Retinal pigment epithelial cell (primary cell): ENCODE results near the gene PDE4D.

Experiments
- DNase-seq: peaks from one replicate; pipeline ENCODE4 v3.0.0-alpha.2; 2010; ENCODE audit warnings: low read depth
- H3K4me3 ChIP-seq: 2 replicates; pipeline ENCODE4 v1.5.1; 2011; ENCODE audit warnings: mild to moderate bottlenecking, low read length, control low read depth, moderate library complexity
- TF ChIP-seq, protein P1 (sequence below): conservative IDR thresholded peaks from 2 replicates; pipeline ENCODE4 v1.5.1; 2011; ENCODE audit warnings: low read depth, low read length, control low read depth, inconsistent platforms

PDE4D gene

GRCh38 chr5:59553992-59554391, 339.5 kb downstream of the PDE4D start:
- no peak overlapping the region for H3K4me3 ChIP-seq
- no peak for DNase-seq
- TF ChIP-seq, protein P1, sequence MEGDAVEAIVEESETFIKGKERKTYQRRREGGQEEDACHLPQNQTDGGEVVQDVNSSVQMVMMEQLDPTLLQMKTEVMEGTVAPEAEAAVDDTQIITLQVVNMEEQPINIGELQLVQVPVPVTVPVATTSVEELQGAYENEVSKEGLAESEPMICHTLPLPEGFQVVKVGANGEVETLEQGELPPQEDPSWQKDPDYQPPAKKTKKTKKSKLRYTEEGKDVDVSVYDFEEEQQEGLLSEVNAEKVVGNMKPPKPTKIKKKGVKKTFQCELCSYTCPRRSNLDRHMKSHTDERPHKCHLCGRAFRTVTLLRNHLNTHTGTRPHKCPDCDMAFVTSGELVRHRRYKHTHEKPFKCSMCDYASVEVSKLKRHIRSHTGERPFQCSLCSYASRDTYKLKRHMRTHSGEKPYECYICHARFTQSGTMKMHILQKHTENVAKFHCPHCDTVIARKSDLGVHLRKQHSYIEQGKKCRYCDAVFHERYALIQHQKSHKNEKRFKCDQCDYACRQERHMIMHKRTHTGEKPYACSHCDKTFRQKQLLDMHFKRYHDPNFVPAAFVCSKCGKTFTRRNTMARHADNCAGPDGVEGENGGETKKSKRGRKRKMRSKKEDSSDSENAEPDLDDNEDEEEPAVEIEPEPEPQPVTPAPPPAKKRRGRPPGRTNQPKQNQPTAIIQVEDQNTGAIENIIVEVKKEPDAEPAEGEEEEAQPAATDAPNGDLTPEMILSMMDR, result no peak

DNA sequence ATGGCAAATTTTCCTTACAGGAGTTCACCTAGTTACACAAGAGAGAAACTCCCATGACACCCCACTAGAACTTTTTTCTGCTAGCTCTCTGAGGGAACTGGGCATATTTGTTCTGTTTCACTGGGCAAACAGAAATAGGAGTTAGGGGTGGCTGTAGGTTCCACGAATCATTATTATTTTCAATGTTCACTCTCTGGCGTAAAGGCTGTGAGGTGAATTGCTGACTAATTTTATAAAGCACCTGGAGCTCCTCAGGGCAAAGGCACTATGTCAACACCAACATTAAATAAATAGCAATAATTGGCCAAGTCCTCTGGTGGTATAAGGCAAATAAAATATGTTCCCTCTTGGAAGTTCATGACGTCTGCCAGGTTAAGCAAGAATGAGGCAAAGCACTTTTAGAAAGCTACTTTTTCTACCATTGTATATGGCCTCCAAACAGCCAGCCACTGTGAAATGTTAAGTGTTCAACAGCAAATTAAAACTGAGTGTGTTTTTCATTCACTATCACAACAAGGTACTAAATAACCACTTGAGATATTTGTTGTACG, 344.6 kb downstream of the PDE4D start:
- no peak for DNase-seq
- no peak overlapping the region for H3K4me3 ChIP-seq
- TF ChIP-seq, protein P1, result no peak

- TF ChIP-seq, protein P1, result no peak
- H3K4me3 ChIP-seq, result no peak overlapping the region
- peak; percentile 15 for DNase-seq
Observed at GRCh38 chr5:59547731-59548130, 345.8 kb downstream of the PDE4D start.

DNA sequence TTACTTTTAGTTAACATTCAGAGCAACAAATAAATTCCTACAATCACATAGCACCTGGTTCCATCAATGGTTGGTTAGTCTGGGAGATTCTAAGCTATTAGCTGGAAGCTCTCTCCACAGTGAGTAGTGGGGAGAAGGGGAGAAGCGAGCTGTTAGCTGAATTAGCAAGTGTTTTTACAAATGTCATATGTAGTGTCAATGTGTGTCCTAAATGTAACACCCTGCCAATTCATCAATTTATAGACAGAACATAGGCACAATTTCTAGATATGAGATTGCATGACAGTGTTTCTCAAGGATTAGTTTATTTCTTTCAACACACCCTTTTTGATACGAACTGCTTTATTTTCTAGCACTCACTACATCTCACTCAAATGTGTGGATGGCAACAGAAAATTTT, 349.0 kb downstream of the PDE4D start:
- DNase-seq, result no peak
- TF ChIP-seq, protein P1, result no peak
- H3K4me3 ChIP-seq, result no peak overlapping the region

DNA sequence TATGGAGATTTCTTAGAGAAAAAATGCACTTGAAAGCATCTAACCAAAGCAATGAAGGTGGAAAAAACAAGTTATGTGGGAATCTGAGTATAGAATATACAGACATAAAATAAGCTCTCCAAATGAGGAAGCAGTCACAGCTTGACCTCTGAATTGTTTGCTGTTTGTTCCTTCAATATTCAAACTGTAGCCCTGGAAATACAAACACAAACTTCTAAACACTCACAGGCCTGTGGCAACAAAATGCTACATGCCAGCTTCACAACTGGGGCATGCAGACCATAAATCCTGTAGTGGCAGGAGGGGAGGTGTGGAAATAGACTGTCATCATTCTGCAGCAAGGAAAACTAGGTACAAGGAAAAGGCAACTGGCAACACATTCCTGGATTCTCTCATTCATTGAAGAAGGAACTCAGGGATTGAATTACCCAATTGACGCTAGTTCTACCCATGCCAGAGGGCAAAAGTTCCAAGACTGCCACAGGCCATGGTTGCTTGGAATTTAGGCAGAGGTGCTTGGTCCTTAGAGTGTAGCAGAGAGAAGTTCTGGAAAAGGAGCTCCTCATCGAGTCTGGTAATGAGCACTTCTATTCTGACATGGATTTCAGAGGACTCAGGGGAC, 349.6 kb downstream of the PDE4D start:
- no peak overlapping the region for H3K4me3 ChIP-seq
- DNase-seq, result no peak
- TF ChIP-seq, protein P1, result no peak

GRCh38 chr5:59542851-59543820, 350.4 kb downstream of the PDE4D start:
- no peak overlapping the region for H3K4me3 ChIP-seq
- DNase-seq, result peak; percentile 91
- TF ChIP-seq, protein P1, result no peak
